Measurements from ENCODE around the gene FBXO2.
"Not testable (repeated sequence)": the region's sequence is repeated elsewhere in the genome, so short reads cannot be mapped to it uniquely, and the experiment has no call there.

FBXO2 gene

GRCh38 chr1:11622398-11622797 is 31.8 kb downstream of the FBXO2 start:
- no peak for DNase-seq

- DNase-seq, result no peak
Measured at GRCh38 chr1:11620924-11621323, 33.3 kb downstream of the FBXO2 start.

- DNase-seq, result no peak
Measured at GRCh38 chr1:11620405-11620804, 33.8 kb downstream of the FBXO2 start.

- no peak for DNase-seq
Measured at GRCh38 chr1:11617741-11618140, 36.5 kb downstream of the FBXO2 start.

- DNase-seq, result no peak
Measured at GRCh38 chr1:11617314-11617713, 36.9 kb downstream of the FBXO2 start.

- no peak for DNase-seq
Measured at GRCh38 chr1:11616766-11617165, 37.5 kb downstream of the FBXO2 start.

- DNase-seq, result no peak
Measured at GRCh38 chr1:11615090-11615489, 39.1 kb downstream of the FBXO2 start.

GRCh38 chr1:11613347-11613746 is 40.9 kb downstream of the FBXO2 start:
- no peak for DNase-seq

GRCh38 chr1:11611638-11612327 is 42.4 kb downstream of the FBXO2 start:
- DNase-seq, result no peak

GRCh38 chr1:11610629-11611180 is 43.5 kb downstream of the FBXO2 start:
- no peak for DNase-seq

- not testable (repeated sequence) for DNase-seq
Measured at GRCh38 chr1:11609378-11609777, 44.9 kb downstream of the FBXO2 start.

GRCh38 chr1:11608596-11609130 is 45.6 kb downstream of the FBXO2 start:
- DNase-seq, result not testable (repeated sequence)

- no peak for DNase-seq
Measured at GRCh38 chr1:11606775-11607174, 47.5 kb downstream of the FBXO2 start.

- no peak for DNase-seq
Measured at GRCh38 chr1:11602981-11603380, 51.2 kb downstream of the FBXO2 start.

GRCh38 chr1:11602424-11602823 is 51.8 kb downstream of the FBXO2 start:
- no peak for DNase-seq

- no peak for DNase-seq
Measured at GRCh38 chr1:11600836-11601235, 53.4 kb downstream of the FBXO2 start.

GRCh38 chr1:11599891-11600576 is 54.2 kb downstream of the FBXO2 start:
- no peak for DNase-seq

- peak; percentile 3 for DNase-seq
Measured at GRCh38 chr1:11598461-11598860, 55.8 kb downstream of the FBXO2 start.

Data from fibroblast of skin of right biceps (primary cell).